ENCODE data around the gene ST6GAL1.

DNA sequence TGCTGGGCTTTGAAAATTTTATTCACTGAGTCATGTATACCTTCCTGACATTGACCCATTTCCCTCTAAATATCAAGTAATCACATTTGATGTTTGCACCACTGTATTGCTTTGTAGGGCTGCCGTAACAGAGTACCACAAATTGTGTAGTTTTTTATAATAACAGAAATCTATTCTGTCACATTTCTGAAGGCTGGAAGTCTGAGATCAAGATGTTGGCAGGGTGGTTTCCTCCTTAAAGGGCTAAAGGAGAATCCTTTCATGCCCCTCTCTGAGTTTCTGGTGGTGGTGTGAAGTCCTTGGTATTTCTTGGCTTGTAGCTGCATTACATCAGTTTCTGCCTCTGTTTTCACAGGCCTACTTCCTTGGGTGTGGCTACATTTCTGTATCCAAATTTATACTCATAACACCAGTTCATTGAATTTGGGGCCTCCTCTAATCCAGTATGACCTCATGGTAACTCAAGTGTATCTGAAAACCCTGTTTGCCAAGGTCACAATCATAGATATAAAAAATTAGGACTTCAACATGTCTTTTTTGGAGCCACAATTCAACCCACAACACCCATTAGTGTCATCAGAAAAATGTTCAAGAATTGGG is 29.1 kb upstream of the ST6GAL1 start:
- no peak for TF ChIP-seq POLR2A (IDR thresholded peaks at IDR 0.05)
- TF ChIP-seq CTCF (IDR thresholded peaks at IDR 0.05), result no peak
- no peak for TF ChIP-seq POLR2AphosphoS5 (IDR thresholded peaks at IDR 0.05)

Measured in stomach (tissue), 4 donors.